Epithelial cell of esophagus (primary cell): Measurements from ENCODE around the gene PDK4.

Source experiments
- DNase-seq: peaks from one replicate; pipeline ENCODE4 v3.0.0; 2010; ENCODE audit warnings: low read depth
- H3K4me3 ChIP-seq: 2 replicates; pipeline ENCODE4 v1.5.1; 2011; ENCODE audit warnings: mild to moderate bottlenecking, low read length, control low read depth
- CTCF ChIP-seq: IDR thresholded peaks from 2 replicates; pipeline ENCODE4 v1.5.1; 2011; ENCODE audit warnings: low read depth, mild to moderate bottlenecking, low read length, control low read depth, inconsistent platforms; ENCODE audit not compliant: insufficient read depth; ENCODE audit errors: missing control alignments

PDK4 gene

DNA sequence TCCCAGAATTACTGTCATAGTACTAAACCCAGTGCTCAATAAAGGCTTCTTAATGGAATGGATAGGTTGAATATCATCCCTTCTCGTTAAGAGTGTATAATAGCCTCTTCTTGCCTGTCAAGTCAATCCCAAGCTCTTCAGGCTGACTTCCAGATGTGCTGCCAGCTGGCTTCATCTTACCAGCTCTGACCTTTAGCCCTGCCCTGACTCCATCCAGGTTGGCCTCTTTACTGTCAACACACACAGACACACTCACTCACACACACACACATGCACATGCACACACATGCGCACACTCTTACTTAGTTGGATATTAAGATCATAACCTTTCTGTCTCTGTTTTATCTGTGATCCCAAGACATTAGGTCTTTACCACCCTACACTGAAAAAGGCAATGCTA, 61.5 kb downstream of the PDK4 start:
- no peak for TF ChIP-seq CTCF
- no peak overlapping the region for H3K4me3 ChIP-seq
- no peak for DNase-seq
